SK-N-MC (cell line): ENCODE data around the gene VASH1.

ENCODE experiments used
- EZH2 ChIP-seq: fragments of 200-600 bp; sonication (generic); IDR thresholded peaks from one replicate; pipeline ENCODE4 v1.6.1; 2017; ENCODE audit warnings: antibody characterized with exemption
- POLR2AphosphoS5 ChIP-seq: IDR thresholded peaks from 2 replicates; pipeline ENCODE4 v1.6.1; 2012; ENCODE audit warnings: mild to moderate bottlenecking, low read depth, low read length, borderline replicate concordance

- TF ChIP-seq EZH2 = no peak
- TF ChIP-seq POLR2AphosphoS5 = no peak
Measured at GRCh38 chr14:76773956-76774820, 12.9 kb downstream of the VASH1 start.
